ENCODE data around the gene GSTM3.
"Not testable (repeated sequence)": the region's sequence is repeated elsewhere in the genome, so short reads cannot be mapped to it uniquely, and the experiment has no call there.

The GSTM3 gene

DNA sequence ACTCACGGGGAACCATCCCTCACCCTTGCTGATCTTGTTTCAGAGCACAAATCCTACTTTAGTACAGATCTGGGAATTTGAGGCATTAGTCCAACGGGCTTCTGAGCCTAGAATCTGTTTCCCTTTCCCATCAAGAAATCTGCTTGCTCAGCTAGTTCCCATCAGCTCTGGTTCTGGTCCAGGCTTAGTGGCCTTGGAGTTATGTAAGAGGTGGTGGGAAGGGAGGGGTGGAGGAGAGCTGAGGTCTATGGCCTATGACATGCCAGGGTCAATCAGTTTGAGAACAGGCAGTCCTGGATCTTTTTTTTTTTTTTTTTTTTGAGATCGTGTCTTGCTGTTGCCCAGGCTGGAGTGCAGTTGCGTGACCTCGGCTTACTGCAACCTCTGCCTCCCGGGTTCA is 49.1 kb downstream of the GSTM3 start:
- no peak for DNase-seq

DNA sequence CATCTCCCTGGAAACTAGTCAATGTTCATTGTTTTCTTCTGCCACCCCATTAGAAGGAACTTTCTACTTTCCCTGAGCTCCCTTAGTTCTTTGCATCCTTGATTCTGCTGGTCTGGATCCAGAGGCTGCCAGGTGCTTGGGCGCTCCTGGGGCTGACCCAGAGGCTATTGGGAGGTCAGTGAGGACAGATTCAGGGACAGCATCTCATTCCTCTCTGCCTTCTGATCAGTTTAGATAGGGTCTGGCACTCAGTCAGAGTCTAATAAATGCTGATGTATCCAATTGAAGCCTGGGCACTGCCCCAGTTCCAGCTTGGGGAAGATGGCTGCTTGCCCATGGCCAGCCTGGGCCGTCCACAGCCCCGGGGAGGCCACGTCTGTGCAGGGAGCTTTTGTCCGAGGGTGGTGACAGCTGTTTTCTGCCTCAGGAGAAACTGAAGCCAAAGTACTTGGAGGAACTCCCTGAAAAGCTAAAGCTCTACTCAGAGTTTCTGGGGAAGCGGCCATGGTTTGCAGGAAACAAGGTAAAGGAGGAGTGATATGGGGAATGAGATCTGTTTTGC is 50.9 kb downstream of the GSTM3 start:
- DNase-seq: no peak

DNA sequence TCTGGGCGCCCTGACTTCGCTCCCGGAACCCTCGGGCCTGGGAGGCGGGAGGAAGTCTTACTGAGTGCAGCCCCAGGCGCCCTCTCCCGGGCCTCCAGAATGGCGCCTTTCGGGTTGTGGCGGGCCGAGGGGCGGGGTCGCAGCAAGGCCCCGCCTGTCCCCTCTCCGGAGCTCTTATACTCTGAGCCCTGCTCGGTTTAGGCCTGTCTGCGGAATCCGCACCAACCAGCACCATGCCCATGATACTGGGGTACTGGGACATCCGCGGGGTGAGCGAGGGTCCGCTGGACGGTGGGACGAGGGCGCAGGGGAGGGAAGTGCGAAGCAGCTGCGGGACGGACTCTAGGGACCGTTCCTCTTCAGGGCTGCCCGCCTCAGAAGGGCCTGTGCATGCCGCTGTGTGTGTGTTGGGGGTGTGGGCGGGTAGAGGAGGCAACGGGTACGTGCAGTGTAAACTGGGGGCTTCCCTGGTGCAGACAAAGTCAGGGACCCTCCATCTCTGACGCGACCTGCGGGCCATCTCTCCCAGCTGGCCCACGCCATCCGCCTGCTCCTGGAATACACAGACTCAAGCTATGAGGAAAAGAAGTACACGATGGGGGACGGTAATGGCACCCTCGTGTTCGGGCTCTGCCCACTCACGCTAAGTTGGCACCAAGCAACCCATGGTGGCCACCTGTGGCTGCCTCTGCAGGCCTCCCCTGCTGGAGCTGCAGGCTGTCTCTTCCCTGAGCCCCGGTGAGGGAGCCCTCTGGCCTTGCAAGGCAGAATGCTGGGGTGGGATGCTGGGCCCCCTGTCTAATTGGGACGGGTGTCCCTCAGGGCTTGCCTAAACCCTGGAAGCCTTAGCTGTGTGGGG is 53.0 kb downstream of the GSTM3 start, which contains the start of gene GSTM1:
Gene GSTM1 (plus strand): TSS at position 177 of the 859 bp plus-strand sequence. CDS start 57 bp downstream, at position 234.
- no peak for DNase-seq

- not testable (repeated sequence) for DNase-seq
Observed at GRCh38 chr1:109687109-109687508, 53.7 kb downstream of the GSTM3 start.

DNA sequence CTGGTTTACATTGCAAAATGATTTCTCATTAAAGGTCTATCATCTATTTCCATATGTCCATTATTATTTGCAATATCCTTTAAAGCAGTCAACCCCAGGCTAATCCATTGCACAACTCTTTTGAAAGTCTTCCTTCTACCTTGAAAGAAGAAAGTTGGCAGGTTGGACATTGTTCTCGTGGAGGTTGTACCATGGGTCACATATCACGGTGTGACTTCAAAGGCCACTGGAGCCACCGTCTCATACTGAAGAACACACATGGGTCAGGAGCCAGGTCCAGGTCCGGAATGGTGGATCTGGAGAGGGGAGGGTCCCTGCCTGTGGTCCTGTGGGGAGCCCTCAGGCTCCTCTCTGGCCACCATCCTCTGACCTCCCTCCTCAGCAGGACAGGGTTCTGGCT is 54.9 kb downstream of the GSTM3 start:
- DNase-seq: not testable (repeated sequence)

DNA sequence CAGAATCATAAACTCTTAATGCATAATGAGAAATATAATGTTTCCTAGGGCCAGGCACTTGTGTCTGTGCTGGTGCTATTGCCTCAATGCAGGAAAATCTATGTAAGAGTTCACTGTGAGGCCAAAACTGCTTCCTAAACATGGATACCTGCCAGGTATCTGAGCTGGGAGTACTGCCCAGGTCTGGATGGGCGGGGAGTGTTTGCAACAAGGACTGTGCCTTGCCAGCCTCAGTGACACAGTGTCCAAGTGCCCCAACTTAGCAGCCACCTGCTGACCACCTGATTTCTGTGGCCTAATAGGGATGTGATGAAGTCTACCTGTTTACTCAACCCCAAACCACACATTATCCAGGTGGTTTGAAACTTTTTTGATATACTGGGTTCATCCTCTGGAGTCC is 55.4 kb downstream of the GSTM3 start:
- not testable (repeated sequence) for DNase-seq

- DNase-seq: not testable (repeated sequence)
Observed at GRCh38 chr1:109684777-109685176, 56.1 kb downstream of the GSTM3 start.

Data from NCI-H1694 (cell line).